SK-N-SH (cell line): ENCODE measurements around the gene PPP2R5B. TPM values are rescaled to one million over a fixed set of nuclear protein-coding genes. Genes with fewer than 3 reads are reported as not detected.

ENCODE experiments used
- CTCF ChIA-PET: fragments of 300-600, 350-600 bp; formaldehyde crosslinking; extraction: SDS; loops from one replicate; lab custom pipeline; 2021; lab: Yijun Ruan, JAX
- POLR2A ChIA-PET: fragments of 350-600 bp; sonication (Branson Sonifier 250); formaldehyde crosslinking; extraction: SDS; loops from one replicate; lab custom pipeline; 2020; ENCODE audit warnings: antibody characterized with exemption, inconsistent platforms; lab: Yijun Ruan, JAX
- DNase-seq: peaks from one replicate; pipeline ENCODE4 v3.0.0; 2012
- H2AFZ ChIP-seq: fragments of 200-600 bp; sonication (generic); 2 replicates; pipeline ENCODE4 v1.8.1; 2016; ENCODE audit warnings: antibody characterized with exemption, mild to moderate bottlenecking, low read depth
- H3F3A ChIP-seq: fragments of 200-600 bp; sonication (generic); replicated peaks from 2 replicates; pipeline ENCODE3; 2016; ENCODE audit warnings: antibody characterized with exemption, mild to moderate bottlenecking; ENCODE audit not compliant: insufficient read depth
- H3K27ac ChIP-seq, 2 experiments: fragments of 200-500 bp in 1 of 2; fragments of 200-600 bp in 1 of 2; sonication (Bioruptor generic) in 1 of 2; sonication (generic), shearing (Covaris generic) in 1 of 2; 2 replicates each; pipeline versions ENCODE4 v1.5.1 to v1.6.1; 2014 to 2016; ENCODE audit warnings: low read depth in 2 of 2, inconsistent platforms in 1 of 2, low read length in 1 of 2, mild to moderate bottlenecking in 1 of 2, mixed read lengths in 1 of 2
- H3K27me3 ChIP-seq: fragments of 200-600 bp; sonication (generic), shearing (Covaris generic); 2 replicates; pipeline ENCODE4 v1.6.1; 2016; ENCODE audit warnings: mixed run types; ENCODE audit not compliant: insufficient read depth
- H3K36me3 ChIP-seq, 2 experiments: fragments of 200-500 bp in 1 of 2; fragments of 200-600 bp in 1 of 2; sonication (Bioruptor generic) in 1 of 2; sonication (generic) in 1 of 2; replicated peaks in 1 of 2; 2 replicates each; pipeline versions ENCODE3 to v1.5.1; 2014 to 2016; ENCODE audit warnings: low read length in 1 of 2, mild to moderate bottlenecking in 1 of 2; ENCODE audit not compliant: insufficient read depth in 2 of 2, control insufficient read depth in 1 of 2
- H3K4me1 ChIP-seq, 2 experiments: fragments of 200-500 bp in 1 of 2; fragments of 200-600 bp in 1 of 2; sonication (Bioruptor generic) in 1 of 2; sonication (generic), shearing (Covaris generic) in 1 of 2; 2 replicates each; pipeline versions ENCODE4 v1.5.1 to v1.6.1; 2014 to 2016; ENCODE audit warnings: low read depth in 1 of 2, low read length in 1 of 2, mixed run types in 1 of 2; ENCODE audit not compliant: insufficient read depth in 2 of 2, control insufficient read depth in 1 of 2
- H3K4me2 ChIP-seq: fragments of 200-600 bp; sonication (generic), shearing (Covaris generic); 2 replicates; pipeline ENCODE4 v1.6.1; 2017; ENCODE audit warnings: mixed run types
- H3K4me3 ChIP-seq, 2 experiments: fragments of 200-500 bp in 1 of 2; fragments of 200-600 bp in 1 of 2; sonication (Bioruptor generic) in 1 of 2; sonication (generic), shearing (Covaris generic) in 1 of 2; 2 replicates each; pipeline versions ENCODE4 v1.5.1 to v1.8.1; 2014 to 2016; ENCODE audit warnings: low read depth in 2 of 2, inconsistent platforms in 1 of 2, low read length in 1 of 2, mild to moderate bottlenecking in 1 of 2, mixed read lengths in 1 of 2, moderate library complexity in 1 of 2
- H3K79me2 ChIP-seq: fragments of 200-600 bp; sonication (generic); 2 replicates; pipeline ENCODE4 v1.8.1; 2017; ENCODE audit warnings: mild to moderate bottlenecking; ENCODE audit not compliant: insufficient read depth
- H3K9ac ChIP-seq: fragments of 200-600 bp; sonication (generic); 2 replicates; pipeline ENCODE4 v1.6.1; 2017; ENCODE audit warnings: mixed run types
- H3K9me2 ChIP-seq: fragments of 200-600 bp; sonication (generic); 2 replicates; pipeline ENCODE4 v1.6.1; 2017; ENCODE audit warnings: mixed run types
- H3K9me3 ChIP-seq: fragments of 200-600 bp; sonication (generic); 2 replicates; pipeline ENCODE4 v1.6.1; 2017; ENCODE audit warnings: mixed run types, mild to moderate bottlenecking, moderate library complexity
- H4K20me1 ChIP-seq: fragments of 200-600 bp; sonication (generic); 2 replicates; pipeline ENCODE4 v1.6.1; 2017; ENCODE audit warnings: mild to moderate bottlenecking, mixed run types; ENCODE audit not compliant: insufficient read depth
- ELF1 ChIP-seq: IDR thresholded peaks from 2 replicates; pipeline ENCODE4 v1.4.0; 2012
- EZH2phosphoT487 ChIP-seq: fragments of 200-600 bp; sonication (generic); IDR thresholded peaks from 2 replicates; pipeline ENCODE4 v1.6.1; 2017; ENCODE audit warnings: low read depth, mixed run types, mild to moderate bottlenecking, antibody characterized with exemption, moderate library complexity, borderline replicate concordance
- FOSL2 ChIP-seq: IDR thresholded peaks from 2 replicates; pipeline ENCODE4 v1.4.0; 2012; ENCODE audit warnings: low read depth, mild to moderate bottlenecking, moderate library complexity, borderline replicate concordance
- FOXJ3 ChIP-seq: sonication (generic); formaldehyde crosslinking; IDR thresholded peaks from 2 replicates; pipeline ENCODE4 v1.5.1; 2020; ENCODE audit warnings: mild to moderate bottlenecking, missing genetic modification reagents
- FOXM1 ChIP-seq: IDR thresholded peaks from 2 replicates; pipeline ENCODE4 v1.4.0; 2012; ENCODE audit warnings: low read depth, mild to moderate bottlenecking
- GABPA ChIP-seq: IDR thresholded peaks from 2 replicates; pipeline ENCODE4 v1.4.0; 2012; ENCODE audit warnings: low read depth, mild to moderate bottlenecking
- GATA2 ChIP-seq: sonication (generic); formaldehyde crosslinking; IDR thresholded peaks from 2 replicates; pipeline ENCODE4 v1.5.0; 2020; ENCODE audit warnings: mild to moderate bottlenecking, missing genetic modification reagents
- JUND ChIP-seq: IDR thresholded peaks from 2 replicates; pipeline ENCODE4 v1.4.0; 2012
- MEF2A ChIP-seq: IDR thresholded peaks from 2 replicates; pipeline ENCODE4 v1.4.0; 2012; ENCODE audit warnings: low read depth, borderline replicate concordance
- MXI1 ChIP-seq: IDR thresholded peaks from 2 replicates; pipeline ENCODE4 v1.6.1; 2012; ENCODE audit warnings: mild to moderate bottlenecking, low read depth, low read length, improper control_type of control experiment
- NFIC ChIP-seq: IDR thresholded peaks from 2 replicates; pipeline ENCODE4 v1.4.0; 2012; ENCODE audit warnings: borderline replicate concordance
- NRF1 ChIP-seq: IDR thresholded peaks from 2 replicates; pipeline ENCODE4 v1.6.1; 2012; ENCODE audit warnings: low read depth, mild to moderate bottlenecking, low read length
- POLR2AphosphoS5 ChIP-seq: IDR thresholded peaks from 2 replicates; pipeline ENCODE4 v1.6.1; 2012; ENCODE audit warnings: low read depth, low read length
- RAD21 ChIP-seq: IDR thresholded peaks from 2 replicates; pipeline ENCODE4 v1.6.1; 2012; ENCODE audit warnings: mild to moderate bottlenecking, low read length
- RCOR1 ChIP-seq: fragments of 150-350 bp; IDR thresholded peaks from 2 replicates; pipeline ENCODE4 v1.6.1; 2017; ENCODE audit warnings: antibody characterized with exemption, low read length
- SIN3A ChIP-seq: IDR thresholded peaks from 2 replicates; pipeline ENCODE4 v1.6.1; 2012; ENCODE audit warnings: low read depth, mild to moderate bottlenecking, low read length, moderate library complexity, borderline replicate concordance
- SMC3 ChIP-seq: IDR thresholded peaks from 2 replicates; pipeline ENCODE4 v1.6.1; 2012; ENCODE audit warnings: low read depth, low read length, improper control_type of control experiment
- TAF1 ChIP-seq: IDR thresholded peaks from 2 replicates; pipeline ENCODE4 v1.6.1; 2012; ENCODE audit warnings: low read depth, mild to moderate bottlenecking, low read length, moderate library complexity, borderline replicate concordance
- TCF12 ChIP-seq: IDR thresholded peaks from 2 replicates; pipeline ENCODE4 v1.4.0; 2012
- TEAD4 ChIP-seq: IDR thresholded peaks from 2 replicates; pipeline ENCODE4 v1.4.0; 2012; ENCODE audit warnings: mild to moderate bottlenecking, borderline replicate concordance; ENCODE audit not compliant: insufficient read depth
- YY1 ChIP-seq: IDR thresholded peaks from 2 replicates; pipeline ENCODE4 v1.4.0; 2012; ENCODE audit warnings: low read depth, mild to moderate bottlenecking
- WGBS: methylation state at CpG from one replicate; pipeline ENCODE4 v1.1.6; 2017; ENCODE audit warnings: low lambda C conversion rate; 5-methylcytosine and 5-hydroxymethylcytosine counted together
- polyA plus RNA-seq, 3 experiments: library from polyadenylated mRNA; depleted of rRNA; stranded (reverse); fragments of >200 nt; gene quantifications; 2 replicates each; pipeline ENCODE4 v1.2.3, GENCODE V29; 2012
- TF ChIP-seq, protein P1 (sequence below): IDR thresholded peaks from 2 replicates; pipeline ENCODE4; 2012
- TF ChIP-seq, protein P2 (sequence below): IDR thresholded peaks from 2 replicates; pipeline ENCODE4 v1.4.0; 2012; ENCODE audit warnings: low read depth, borderline replicate concordance
- TF ChIP-seq, protein P3 (sequence below): IDR thresholded peaks from 2 replicates; pipeline ENCODE4 v1.6.1; 2012; ENCODE audit warnings: mild to moderate bottlenecking, low read depth, low read length, moderate library complexity
- TF ChIP-seq, protein P4 (sequence below): fragments of 150-350 bp; IDR thresholded peaks from 2 replicates; pipeline ENCODE4 v1.6.1; 2017; ENCODE audit warnings: antibody characterized with exemption, low read length, low read depth, borderline replicate concordance
- TF ChIP-seq, protein P5 (sequence below): fragments of 200-600 bp; sonication (generic); IDR thresholded peaks from 2 replicates; pipeline ENCODE4 v1.6.1; 2017; ENCODE audit warnings: antibody characterized with exemption, mild to moderate bottlenecking, moderate library complexity

Gene PPP2R5B
- polyA plus RNA-seq, 1 of the 3 experiments (the other 2 are of a cell fraction) = 15.1 TPM

DNA sequence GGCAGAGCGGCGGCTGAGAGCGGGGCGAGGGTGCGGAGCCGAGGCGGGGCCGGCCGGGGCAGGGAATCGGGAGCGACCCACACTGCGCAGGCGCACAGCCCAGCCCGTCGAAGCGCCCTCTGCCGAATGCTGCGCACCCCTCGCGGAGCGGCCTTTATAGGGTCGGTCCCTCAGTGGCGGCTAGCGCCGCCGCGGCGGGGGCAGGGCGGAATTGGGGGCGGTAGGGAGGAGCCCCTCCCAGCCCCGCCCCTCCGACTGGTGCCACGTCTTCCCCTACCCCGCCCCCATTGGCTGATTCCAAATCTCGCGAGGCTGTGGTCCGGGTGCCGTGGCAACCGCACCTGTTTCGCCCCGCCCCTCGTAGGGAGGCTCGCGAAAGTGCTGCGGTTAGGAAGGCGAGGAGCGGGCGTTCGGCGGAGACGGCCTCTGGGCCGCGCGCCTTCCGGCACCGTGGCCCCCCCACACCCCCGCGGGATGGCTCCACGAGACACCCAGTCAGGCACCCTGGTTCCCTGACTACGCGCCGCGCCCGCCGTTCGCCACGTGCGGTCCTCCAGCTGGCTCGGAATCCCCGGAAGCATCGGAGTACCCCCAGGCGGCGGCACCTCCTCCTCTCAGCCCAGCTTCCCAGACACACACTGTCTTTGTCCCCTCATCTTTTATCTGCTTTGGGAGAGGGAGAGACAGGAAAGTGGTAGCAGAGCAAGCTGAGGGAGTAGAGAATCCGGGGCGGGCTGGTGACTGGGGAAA, 45.8 kb upstream of the PPP2R5B start, which contains the start of gene EHD1:
TSS of gene EHD1 (minus strand) at position 128 of the 750 bp plus-strand sequence. CDS start 157 bp downstream, outside the sequence.
- Histone ChIP-seq H3K9ac (peak within 1 kb of the TSS; percentile 89), H3F3A (no peaks in the 10 kb centered on the region), H3K9me2 (no peaks in the 10 kb centered on the region), H2AFZ (peak within 1 kb of the TSS; percentile 89), H3K79me2 (peaks cover 47% of the 10 kb centered on the region), H3K27ac (peak within 1 kb of the TSS; percentile 76 to 77), H3K4me2 (peak within 1 kb of the TSS; percentile 98), H4K20me1 (peaks cover 29% of the 10 kb centered on the region), H3K4me1 (peaks cover 6 to 32% of the 10 kb centered on the region in 2 experiments; a peak in 2 of 4 replicates), H3K27me3 (no peaks in the 10 kb centered on the region), H3K4me3 (peak within 1 kb of the TSS; percentile 95 to 96), H3K9me3 (no peaks in the 10 kb centered on the region), H3K36me3 (peaks cover 8% of the 10 kb centered on the region in 2 experiments)
- DNase-seq = peak; percentile 100
- WGBS = 0% methylated on average over 14 of the region's 75 CpGs
- POLR2A ChIA-PET = interaction anchor here (0.9 to 1.7 kb wide), 5 partner anchors 10 to 243 kb away, joined by 4 to 8 read pairs (median 5); partner anchors contain the start of genes FAU, MEN1 and MRPL49
- CTCF ChIA-PET = interaction anchor here (0.6 to 26.7 kb wide), 15 partner anchors 9 to 239 kb away, joined by 3 to 530 read pairs (median 3); partner anchors contain the start of genes ATG2A, CDC42BPG and ZNHIT2
- TF ChIP-seq, protein P1, sequence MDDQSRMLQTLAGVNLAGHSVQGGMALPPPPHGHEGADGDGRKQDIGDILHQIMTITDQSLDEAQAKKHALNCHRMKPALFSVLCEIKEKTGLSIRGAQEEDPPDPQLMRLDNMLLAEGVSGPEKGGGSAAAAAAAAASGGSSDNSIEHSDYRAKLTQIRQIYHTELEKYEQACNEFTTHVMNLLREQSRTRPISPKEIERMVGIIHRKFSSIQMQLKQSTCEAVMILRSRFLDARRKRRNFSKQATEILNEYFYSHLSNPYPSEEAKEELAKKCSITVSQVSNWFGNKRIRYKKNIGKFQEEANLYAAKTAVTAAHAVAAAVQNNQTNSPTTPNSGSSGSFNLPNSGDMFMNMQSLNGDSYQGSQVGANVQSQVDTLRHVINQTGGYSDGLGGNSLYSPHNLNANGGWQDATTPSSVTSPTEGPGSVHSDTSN = no peak
- TF ChIP-seq, protein P2, sequence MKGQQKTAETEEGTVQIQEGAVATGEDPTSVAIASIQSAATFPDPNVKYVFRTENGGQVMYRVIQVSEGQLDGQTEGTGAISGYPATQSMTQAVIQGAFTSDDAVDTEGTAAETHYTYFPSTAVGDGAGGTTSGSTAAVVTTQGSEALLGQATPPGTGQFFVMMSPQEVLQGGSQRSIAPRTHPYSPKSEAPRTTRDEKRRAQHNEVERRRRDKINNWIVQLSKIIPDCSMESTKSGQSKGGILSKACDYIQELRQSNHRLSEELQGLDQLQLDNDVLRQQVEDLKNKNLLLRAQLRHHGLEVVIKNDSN = no peak
- TF ChIP-seq NFIC (no peak), GABPA (no peak), YY1 (no peak), RAD21 (peak; percentile 42; the same call in 1 of the 2 replicates), TAF1 (peak; percentile 97), RCOR1 (peak; percentile 35; the same call in 1 of the 2 replicates), SIN3A (peak; percentile 86; the same call in 1 of the 2 replicates), EZH2phosphoT487 (no peak), FOXJ3 (peak; percentile 54; the same call in 1 of the 2 replicates), SMC3 (peak; percentile 58), GATA2 (CRISPR knock-in tag) (no peak), NRF1 (peak; percentile 86), MXI1 (peak; percentile 94), FOSL2 (no peak), JUND (no peak), MEF2A (no peak), POLR2AphosphoS5 (peak; percentile 96), TEAD4 (no peak), FOXM1 (no peak), ELF1 (no peak), TCF12 (no peak; the same call in 1 of the 2 replicates)
- TF ChIP-seq, protein P3, sequence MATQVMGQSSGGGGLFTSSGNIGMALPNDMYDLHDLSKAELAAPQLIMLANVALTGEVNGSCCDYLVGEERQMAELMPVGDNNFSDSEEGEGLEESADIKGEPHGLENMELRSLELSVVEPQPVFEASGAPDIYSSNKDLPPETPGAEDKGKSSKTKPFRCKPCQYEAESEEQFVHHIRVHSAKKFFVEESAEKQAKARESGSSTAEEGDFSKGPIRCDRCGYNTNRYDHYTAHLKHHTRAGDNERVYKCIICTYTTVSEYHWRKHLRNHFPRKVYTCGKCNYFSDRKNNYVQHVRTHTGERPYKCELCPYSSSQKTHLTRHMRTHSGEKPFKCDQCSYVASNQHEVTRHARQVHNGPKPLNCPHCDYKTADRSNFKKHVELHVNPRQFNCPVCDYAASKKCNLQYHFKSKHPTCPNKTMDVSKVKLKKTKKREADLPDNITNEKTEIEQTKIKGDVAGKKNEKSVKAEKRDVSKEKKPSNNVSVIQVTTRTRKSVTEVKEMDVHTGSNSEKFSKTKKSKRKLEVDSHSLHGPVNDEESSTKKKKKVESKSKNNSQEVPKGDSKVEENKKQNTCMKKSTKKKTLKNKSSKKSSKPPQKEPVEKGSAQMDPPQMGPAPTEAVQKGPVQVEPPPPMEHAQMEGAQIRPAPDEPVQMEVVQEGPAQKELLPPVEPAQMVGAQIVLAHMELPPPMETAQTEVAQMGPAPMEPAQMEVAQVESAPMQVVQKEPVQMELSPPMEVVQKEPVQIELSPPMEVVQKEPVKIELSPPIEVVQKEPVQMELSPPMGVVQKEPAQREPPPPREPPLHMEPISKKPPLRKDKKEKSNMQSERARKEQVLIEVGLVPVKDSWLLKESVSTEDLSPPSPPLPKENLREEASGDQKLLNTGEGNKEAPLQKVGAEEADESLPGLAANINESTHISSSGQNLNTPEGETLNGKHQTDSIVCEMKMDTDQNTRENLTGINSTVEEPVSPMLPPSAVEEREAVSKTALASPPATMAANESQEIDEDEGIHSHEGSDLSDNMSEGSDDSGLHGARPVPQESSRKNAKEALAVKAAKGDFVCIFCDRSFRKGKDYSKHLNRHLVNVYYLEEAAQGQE = peak; percentile 59; the same call in 1 of the 2 replicates
- TF ChIP-seq, protein P4, sequence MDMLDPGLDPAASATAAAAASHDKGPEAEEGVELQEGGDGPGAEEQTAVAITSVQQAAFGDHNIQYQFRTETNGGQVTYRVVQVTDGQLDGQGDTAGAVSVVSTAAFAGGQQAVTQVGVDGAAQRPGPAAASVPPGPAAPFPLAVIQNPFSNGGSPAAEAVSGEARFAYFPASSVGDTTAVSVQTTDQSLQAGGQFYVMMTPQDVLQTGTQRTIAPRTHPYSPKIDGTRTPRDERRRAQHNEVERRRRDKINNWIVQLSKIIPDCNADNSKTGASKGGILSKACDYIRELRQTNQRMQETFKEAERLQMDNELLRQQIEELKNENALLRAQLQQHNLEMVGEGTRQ = no peak
- TF ChIP-seq, protein P5, sequence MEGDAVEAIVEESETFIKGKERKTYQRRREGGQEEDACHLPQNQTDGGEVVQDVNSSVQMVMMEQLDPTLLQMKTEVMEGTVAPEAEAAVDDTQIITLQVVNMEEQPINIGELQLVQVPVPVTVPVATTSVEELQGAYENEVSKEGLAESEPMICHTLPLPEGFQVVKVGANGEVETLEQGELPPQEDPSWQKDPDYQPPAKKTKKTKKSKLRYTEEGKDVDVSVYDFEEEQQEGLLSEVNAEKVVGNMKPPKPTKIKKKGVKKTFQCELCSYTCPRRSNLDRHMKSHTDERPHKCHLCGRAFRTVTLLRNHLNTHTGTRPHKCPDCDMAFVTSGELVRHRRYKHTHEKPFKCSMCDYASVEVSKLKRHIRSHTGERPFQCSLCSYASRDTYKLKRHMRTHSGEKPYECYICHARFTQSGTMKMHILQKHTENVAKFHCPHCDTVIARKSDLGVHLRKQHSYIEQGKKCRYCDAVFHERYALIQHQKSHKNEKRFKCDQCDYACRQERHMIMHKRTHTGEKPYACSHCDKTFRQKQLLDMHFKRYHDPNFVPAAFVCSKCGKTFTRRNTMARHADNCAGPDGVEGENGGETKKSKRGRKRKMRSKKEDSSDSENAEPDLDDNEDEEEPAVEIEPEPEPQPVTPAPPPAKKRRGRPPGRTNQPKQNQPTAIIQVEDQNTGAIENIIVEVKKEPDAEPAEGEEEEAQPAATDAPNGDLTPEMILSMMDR = peak; percentile 49
